Fibroblast of the aortic adventitia (primary cell): Measurements from ENCODE around the gene FIGN. TPM values are rescaled to one million over a fixed set of nuclear protein-coding genes. Genes with fewer than 3 reads are reported as not detected.

Experiments
- DNase-seq: peaks from one replicate; pipeline ENCODE4 v3.0.0-alpha.2; 2010; ENCODE audit warnings: low read depth
- H3K4me3 ChIP-seq: 2 replicates; pipeline ENCODE4 v1.5.1; 2011; ENCODE audit warnings: low read depth, mild to moderate bottlenecking, control low read depth, low read length, moderate library complexity
- total RNA-seq: library from RNA; depleted of rRNA; stranded (reverse); fragments of >200 nt; gene quantifications from 2 replicates; pipeline ENCODE4 v1.2.3, GENCODE V29; 2012; ENCODE audit warnings: low replicate concordance
- TF ChIP-seq, protein P1 (sequence below): IDR thresholded peaks from 2 replicates; pipeline ENCODE4 v1.5.1; 2011; ENCODE audit warnings: mild to moderate bottlenecking, low read length, control low read depth, inconsistent platforms; ENCODE audit not compliant: insufficient read depth

Gene FIGN
- total RNA-seq, 1 donor: 4.1 TPM

DNA sequence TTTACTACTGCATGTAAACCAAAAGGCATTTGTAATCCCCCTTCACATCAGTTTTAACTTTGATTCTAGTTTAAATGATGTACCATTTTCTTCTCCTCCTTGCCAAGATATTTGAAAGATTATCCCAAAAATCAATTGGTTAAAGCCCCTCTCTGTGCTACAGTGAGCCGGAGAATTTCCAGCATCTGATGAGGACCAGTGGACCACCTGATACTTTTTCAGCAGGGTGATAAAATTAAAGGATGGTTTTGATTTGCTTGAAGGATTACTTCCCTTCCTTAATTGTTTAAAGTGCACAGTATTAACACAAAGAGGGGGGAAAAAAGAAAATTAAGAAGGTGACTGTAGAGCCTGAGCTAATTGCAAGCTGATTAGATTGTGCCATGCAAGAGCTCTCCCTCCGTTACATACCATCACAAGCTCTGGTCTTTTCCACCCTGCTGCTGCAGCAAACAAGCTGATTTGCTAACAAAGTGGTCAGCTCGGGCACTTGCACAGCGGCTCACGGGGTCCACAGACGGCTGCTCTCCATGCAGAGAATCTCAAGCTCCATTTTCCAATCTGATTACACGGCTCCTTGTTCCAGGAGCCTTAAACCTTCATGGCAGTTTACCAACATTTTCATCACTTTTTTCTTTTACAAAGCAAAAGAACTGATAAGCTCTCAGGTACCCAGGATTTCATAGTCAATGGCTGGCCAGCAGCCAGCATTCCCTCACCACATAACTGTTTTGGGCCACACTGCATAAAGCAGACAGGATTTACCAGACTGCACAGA lies 22.1 kb downstream of the FIGN start:
- H3K4me3 ChIP-seq: no peak overlapping the region
- TF ChIP-seq, protein P1, sequence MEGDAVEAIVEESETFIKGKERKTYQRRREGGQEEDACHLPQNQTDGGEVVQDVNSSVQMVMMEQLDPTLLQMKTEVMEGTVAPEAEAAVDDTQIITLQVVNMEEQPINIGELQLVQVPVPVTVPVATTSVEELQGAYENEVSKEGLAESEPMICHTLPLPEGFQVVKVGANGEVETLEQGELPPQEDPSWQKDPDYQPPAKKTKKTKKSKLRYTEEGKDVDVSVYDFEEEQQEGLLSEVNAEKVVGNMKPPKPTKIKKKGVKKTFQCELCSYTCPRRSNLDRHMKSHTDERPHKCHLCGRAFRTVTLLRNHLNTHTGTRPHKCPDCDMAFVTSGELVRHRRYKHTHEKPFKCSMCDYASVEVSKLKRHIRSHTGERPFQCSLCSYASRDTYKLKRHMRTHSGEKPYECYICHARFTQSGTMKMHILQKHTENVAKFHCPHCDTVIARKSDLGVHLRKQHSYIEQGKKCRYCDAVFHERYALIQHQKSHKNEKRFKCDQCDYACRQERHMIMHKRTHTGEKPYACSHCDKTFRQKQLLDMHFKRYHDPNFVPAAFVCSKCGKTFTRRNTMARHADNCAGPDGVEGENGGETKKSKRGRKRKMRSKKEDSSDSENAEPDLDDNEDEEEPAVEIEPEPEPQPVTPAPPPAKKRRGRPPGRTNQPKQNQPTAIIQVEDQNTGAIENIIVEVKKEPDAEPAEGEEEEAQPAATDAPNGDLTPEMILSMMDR: no peak
- DNase-seq: no peak

DNA sequence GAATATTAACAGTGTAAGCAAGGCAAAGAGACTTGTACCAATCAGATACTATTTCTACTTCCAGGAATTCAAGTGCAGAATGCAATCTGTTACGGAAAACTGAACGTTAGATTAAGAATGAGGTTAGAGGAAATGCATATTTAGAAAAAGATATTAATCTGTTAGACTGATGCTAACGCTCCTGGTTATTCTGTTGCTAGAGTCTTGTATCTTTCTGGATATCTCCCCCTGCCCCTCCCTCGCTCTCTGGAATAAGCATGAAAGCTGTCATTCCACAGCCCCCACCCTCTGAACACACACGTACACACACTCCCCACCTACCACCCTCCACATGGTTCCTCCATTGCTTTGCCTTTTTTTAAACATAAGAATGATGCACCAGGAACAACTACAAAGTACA lies 24.1 kb downstream of the FIGN start:
- no peak for DNase-seq
- TF ChIP-seq, protein P1: no peak
- H3K4me3 ChIP-seq: no peak overlapping the region

DNA sequence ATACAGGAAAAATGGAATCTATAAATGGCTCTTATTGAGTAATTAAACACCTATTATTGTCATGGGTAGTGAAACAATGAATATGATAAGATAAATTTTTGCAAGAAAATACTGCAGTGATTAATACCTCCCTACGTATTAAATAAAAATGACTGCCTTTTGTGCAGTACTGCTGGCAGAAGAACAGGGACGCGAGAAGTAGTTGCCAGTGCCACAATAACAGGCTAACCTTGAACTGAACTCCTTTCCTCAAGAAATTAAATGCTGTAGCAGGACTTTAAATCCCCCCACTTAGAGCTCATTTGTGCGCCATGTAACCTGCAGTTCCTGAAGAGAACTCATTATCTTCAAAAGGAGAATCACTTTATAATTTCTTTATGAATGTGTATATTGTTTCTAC lies 24.6 kb downstream of the FIGN start:
- H3K4me3 ChIP-seq: no peak overlapping the region
- TF ChIP-seq, protein P1: no peak
- no peak for DNase-seq

DNA sequence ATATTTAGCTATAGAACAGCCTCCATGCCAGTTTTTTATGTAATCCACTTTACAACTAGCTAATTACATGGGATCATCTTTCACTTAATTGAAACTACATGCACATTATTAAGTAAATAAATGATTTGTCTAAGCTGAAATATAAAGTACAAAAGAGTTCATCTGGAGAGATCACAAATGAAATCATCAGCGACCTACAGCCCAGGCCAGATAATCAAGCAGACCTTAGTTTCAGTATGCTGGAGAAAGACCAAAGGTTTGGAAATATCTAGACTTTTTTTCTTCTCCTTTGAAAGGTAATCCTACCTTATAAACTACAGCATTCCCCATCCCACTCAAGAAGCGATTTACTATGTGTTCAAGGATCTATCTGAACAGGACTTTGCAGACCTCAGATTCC lies 26.5 kb downstream of the FIGN start:
- TF ChIP-seq, protein P1: no peak
- DNase-seq: no peak
- no peak overlapping the region for H3K4me3 ChIP-seq

DNA sequence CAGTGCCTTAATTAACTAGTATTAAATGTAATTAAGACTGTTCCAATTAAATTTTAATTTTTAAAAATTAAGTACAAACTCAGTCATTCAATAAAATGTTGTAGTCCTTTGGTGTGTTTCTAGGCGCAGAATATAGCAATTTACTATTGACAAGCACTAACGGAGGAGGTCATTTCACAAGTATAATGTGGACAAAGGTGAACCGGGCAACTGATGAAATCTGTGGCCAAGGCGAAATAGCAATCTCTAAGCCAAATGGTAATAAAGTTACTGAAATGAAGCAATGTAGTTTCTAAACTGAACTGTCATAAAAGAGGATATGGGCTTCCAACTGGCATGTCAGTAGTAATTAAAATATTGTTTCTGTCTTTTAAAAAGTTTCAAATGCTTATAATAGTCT lies 27.5 kb downstream of the FIGN start:
- no peak for DNase-seq
- H3K4me3 ChIP-seq: no peak overlapping the region
- TF ChIP-seq, protein P1: no peak

DNA sequence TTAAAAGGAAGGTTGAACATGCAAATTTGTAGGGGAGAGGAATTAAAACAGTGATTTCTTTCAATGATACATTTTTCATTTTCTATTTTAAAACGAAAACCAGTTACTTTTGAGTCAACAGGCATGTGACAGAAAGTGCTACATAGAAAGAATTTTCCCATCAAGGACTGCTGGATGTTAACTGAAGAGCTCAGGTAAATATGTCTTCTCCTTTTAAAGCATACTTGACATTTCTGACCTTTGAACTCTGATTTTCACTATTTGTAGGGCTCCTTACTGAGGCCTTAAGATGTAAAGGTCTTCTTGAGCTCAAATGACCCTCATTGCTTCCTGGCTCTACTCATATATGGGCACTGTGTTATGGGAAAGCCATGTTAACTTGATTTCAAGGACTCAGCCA lies 32.4 kb downstream of the FIGN start:
- TF ChIP-seq, protein P1: no peak
- DNase-seq: no peak
- no peak overlapping the region for H3K4me3 ChIP-seq
